EL (cell line): ENCODE data around the gene ABCA1.
"Not testable (repeated sequence)": the region's sequence is repeated elsewhere in the genome, so short reads cannot be mapped to it uniquely, and the experiment has no call there.

ENCODE experiments used
- DNase-seq: peaks from one replicate; pipeline ENCODE4 v3.0.0-alpha.2; 2016

The ABCA1 gene

GRCh38 chr9:104905153-104905901 is 22.6 kb downstream of the ABCA1 start:
- no peak for DNase-seq

GRCh38 chr9:104903609-104904008 is 24.3 kb downstream of the ABCA1 start:
- DNase-seq = peak; percentile 13

- DNase-seq = no peak
These were observed 27.1 kb downstream of the ABCA1 start for GRCh38 chr9:104900871-104901270.

GRCh38 chr9:104900324-104900723 is 27.6 kb downstream of the ABCA1 start:
- DNase-seq = no peak

- DNase-seq = no peak
These were observed 28.2 kb downstream of the ABCA1 start for GRCh38 chr9:104899759-104900247.

GRCh38 chr9:104898376-104898775 is 29.6 kb downstream of the ABCA1 start:
- not testable (repeated sequence) for DNase-seq

GRCh38 chr9:104896131-104896530 is 31.8 kb downstream of the ABCA1 start:
- DNase-seq = no peak

- DNase-seq = peak; percentile 93
These were observed 32.4 kb downstream of the ABCA1 start for GRCh38 chr9:104895572-104895971.

- DNase-seq = no peak
These were observed 35.3 kb downstream of the ABCA1 start for GRCh38 chr9:104892701-104893100.

- no peak for DNase-seq
These were observed 37.6 kb downstream of the ABCA1 start for GRCh38 chr9:104890433-104890770.

- no peak for DNase-seq
These were observed 41.9 kb downstream of the ABCA1 start for GRCh38 chr9:104885818-104886709.

- DNase-seq = no peak
These were observed 44.8 kb downstream of the ABCA1 start for GRCh38 chr9:104883169-104883568.

- DNase-seq = no peak
These were observed 45.4 kb downstream of the ABCA1 start for GRCh38 chr9:104882566-104882965.

- no peak for DNase-seq
These were observed 45.9 kb downstream of the ABCA1 start for GRCh38 chr9:104882086-104882485.

- DNase-seq = no peak
These were observed 48.2 kb downstream of the ABCA1 start for GRCh38 chr9:104879555-104880309.

GRCh38 chr9:104876587-104876986 is 51.4 kb downstream of the ABCA1 start:
- no peak for DNase-seq

- no peak for DNase-seq
These were observed 52.1 kb downstream of the ABCA1 start for GRCh38 chr9:104875897-104876296.

- DNase-seq = no peak
These were observed 52.6 kb downstream of the ABCA1 start for GRCh38 chr9:104875320-104875719.

- no peak for DNase-seq
These were observed 54.5 kb downstream of the ABCA1 start for GRCh38 chr9:104873489-104873850.

GRCh38 chr9:104872656-104873488 is 55.1 kb downstream of the ABCA1 start:
- DNase-seq = peak; percentile 98

GRCh38 chr9:104871961-104872527 is 55.9 kb downstream of the ABCA1 start:
- no peak for DNase-seq

GRCh38 chr9:104869811-104870210 is 58.1 kb downstream of the ABCA1 start:
- DNase-seq = no peak
